HG03442 (cell line): Measurements from ENCODE around the gene ZNF507.
A peak's percentile ranks its signal among the peaks of the same experiment; 100 is the strongest.

Experiments used
- ATAC-seq: cut with Tn5 transposase; IDR thresholded peaks from one replicate; pipeline ENCODE4 v1.9.1; 2021; ENCODE audit warnings: mild to moderate bottlenecking, moderate library complexity; ENCODE audit not compliant: unreplicated experiment

The ZNF507 gene

DNA sequence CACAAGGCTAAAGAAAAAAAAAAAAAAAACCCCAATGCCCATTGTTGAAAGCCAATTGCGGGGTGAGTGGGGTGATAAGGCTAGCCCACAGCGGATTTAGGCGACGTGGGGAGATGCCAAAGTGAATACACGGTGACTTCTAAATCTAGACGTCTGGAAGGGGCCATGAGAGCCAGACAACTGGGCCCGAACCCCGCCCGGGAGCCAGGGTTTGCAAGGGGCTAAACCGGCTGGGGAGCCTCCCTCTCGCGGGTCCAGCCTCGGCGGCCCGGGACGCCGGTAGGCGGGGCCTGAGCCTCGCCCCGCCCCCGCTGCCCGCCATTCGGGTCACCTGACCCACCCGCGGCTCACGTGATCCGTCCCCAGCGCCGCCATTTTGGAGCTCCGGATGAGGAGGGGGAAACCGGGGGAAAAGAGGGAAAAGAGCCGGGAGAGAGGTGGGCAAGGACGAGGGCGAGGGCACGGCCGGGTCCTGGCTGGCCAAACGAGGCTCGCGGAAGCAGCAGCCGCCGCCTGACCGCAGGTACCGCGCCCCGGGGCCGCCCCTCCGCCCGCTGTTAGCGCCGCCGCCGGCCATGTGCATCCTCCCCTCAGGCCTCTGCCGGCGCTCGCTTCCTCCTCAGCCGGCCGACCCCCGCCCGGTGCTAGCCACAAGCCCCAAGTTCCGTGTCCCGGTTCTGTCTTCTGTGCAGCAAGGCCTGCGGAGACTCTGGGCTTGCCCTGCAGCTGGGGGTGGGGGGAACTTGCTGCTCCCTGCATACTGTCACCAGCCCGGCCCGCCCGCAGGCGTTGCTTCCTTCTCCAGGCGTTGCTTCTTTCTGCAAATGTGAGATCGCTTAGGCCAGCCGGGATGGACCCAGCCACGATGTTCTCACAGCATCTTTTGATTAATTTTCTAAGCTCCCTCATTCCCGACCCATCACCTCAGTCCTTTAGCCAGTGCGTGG lies at the start of gene ZNF507:
Gene ZNF507, plus strand, starts transcription at position 350 of the 947 bp plus-strand sequence. CDS start 7,221 bp downstream, outside the sequence.
- peak; percentile 83 for ATAC-seq

DNA sequence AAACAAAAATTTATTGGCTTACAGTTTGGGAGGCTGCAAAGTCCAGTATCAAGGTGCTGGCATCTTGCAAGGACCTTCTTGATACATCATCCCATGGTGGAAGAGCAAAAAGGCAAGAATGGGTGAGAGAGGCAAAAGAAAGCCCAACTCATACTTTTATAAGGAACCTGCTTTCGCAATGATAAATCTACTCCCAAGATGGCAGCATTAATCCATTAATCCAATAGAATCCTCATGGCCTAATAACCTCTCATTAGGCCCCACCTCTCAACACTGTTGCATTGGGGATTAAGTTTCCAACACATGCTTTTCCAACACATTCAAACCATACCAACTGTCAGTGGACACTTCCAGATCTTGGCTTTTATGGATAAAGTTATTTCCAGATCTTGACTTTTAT lies 48.7 kb upstream of the ZNF507 start:
- ATAC-seq: no peak

GRCh38 chr19:32302778-32303177 lies 42.6 kb upstream of the ZNF507 start:
- no peak for ATAC-seq

- ATAC-seq: no peak
Observed at GRCh38 chr19:32303193-32303592, 42.2 kb upstream of the ZNF507 start.

DNA sequence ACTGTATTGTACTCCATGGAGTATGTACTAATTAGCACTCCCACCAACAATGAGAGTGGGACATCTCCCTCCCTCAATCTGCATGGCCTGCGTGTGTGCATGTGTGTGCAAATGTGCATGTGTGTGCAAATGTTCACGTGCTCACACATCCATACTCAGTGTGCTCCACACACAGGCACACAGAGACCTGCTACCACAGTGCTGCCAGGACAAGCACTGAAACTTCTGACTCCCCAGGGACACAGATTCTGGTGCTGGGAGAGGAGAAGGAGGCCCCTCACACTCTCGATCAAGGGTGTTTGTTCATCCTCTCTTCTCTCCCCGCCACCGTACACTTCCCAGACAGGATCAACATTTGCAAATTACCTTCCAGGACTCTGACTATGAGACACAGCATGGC lies 37.8 kb upstream of the ZNF507 start:
- ATAC-seq: no peak

DNA sequence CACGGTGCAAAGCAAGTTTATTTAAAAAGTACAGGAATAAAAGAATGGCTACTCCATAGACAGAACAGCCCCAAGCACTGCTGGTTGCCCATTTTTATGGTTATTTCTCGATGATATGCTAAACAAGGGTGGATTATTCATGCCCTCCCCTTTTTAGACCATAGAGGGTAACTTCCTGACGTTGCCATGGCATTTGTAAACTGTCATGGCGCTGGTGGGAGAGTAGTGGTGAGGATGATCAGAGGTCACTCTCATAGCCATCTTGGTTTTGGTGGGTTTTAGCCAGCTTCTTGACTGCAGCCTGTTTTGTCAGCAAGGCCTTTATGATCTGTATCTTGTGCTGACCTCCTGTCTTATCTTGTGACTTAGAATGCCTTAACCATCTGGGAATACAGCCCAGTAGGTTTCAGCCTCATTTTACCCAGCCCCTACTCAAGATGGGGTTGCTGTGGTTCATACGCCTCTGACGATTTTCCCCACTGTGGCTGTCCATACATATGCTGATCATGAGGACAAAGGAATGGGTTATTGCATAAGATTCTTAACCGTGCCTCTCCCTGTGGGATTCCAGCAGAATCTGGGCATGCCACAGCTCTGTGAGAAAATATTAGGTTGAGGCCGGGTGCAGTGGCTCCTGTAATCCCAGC lies 36.9 kb upstream of the ZNF507 start:
- ATAC-seq: no peak

DNA sequence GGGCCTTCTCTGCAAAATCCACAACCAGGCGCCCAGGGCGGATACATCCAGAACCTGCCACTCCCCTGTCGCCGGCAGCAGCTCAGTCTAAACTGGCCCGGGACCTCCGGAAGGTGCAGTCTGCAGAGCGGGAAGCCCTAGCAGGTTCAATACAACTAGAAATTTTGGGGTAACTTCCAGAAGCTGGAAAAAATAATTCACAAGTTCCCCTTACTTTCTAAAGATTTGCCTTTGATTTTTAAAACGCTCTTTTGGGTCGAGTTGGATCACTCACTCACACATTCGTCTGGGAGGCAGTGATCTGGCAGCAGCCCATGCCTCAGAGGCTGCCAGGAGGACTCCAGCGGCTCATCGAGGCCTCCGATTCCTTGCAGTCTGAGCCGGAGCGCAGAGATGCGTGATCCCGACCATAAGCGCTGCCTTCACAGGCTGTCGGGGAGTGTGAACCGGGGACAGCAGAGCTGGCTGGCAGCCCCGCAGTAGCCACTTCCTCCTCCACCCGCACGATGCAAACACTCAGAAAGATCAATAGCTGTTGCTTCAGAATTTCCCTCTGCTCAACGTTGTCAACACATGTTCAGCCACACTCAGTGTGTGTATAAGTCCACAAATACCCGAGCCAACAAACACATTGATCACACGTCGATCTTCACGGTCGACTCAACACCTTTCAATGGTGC lies 35.6 kb upstream of the ZNF507 start:
- ATAC-seq: no peak

DNA sequence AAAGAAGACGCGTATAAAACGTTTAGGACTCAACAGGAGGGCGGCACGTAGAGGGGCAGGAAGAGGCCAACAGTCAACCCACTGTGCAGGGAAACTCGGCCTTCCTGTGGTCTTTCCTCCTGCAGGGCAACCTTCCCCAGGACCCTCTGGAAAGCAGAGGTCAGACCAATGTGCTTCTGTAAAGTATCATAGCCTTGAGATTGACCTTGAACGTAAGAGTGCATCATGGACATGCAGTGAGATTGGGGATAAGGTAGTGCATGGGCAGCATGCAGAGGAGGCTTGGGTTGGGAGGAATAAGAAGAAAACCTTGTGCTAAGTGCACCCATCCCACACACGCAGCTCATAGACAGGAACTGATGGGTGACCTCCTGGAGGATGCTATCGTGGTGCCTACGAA lies 34.0 kb upstream of the ZNF507 start:
- ATAC-seq: no peak

DNA sequence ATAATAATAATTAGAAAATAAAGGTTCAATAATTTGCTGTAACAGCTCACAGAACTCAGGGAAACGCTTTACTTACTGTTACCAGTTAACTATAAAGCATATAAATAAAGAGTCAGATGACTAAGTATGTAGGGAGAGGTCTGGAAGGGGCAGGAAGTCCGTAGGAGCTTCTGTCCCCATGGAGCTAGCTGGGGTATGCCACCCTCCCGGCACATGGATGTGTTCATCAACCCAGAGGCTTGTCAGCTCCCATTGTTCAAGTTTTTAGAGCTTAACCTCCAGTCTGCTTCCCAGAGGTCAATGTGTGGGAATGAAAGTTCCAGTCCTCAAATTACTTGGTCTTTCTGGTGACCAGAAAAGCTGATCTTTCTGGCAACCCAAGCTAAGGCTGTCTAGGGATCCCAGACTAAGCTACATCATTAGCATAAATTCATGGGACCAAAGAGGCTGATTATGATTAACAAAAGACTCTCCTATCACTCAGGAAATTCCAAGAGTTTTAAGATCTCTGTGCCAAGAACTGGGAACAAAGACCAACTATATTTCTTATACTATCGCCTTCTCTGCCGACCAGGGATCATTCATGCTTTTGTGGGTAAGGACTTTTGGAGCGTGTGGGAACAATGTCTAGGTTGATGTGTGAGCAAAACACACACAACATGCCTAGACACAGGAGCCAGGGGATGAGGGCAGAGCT lies 31.7 kb upstream of the ZNF507 start:
- no peak for ATAC-seq

DNA sequence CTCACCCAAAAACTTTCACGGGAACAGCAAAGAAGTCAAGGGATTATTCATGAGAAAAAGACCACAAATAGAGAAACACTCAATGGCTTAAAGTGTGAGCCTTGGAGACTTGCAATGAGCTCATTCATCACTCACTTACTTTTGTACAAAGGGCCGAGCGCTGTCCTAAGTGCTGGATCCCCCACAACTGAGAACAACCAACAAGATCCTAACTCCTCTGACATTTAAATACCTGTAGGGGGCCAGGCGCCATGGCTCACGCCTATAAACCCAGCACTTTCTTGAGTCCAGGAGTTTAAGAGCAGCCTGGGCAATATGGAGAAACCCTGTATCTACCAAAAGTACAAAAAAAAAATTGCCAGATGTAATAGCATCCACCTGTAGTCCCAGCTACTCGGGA lies 29.4 kb upstream of the ZNF507 start:
- no peak for ATAC-seq

DNA sequence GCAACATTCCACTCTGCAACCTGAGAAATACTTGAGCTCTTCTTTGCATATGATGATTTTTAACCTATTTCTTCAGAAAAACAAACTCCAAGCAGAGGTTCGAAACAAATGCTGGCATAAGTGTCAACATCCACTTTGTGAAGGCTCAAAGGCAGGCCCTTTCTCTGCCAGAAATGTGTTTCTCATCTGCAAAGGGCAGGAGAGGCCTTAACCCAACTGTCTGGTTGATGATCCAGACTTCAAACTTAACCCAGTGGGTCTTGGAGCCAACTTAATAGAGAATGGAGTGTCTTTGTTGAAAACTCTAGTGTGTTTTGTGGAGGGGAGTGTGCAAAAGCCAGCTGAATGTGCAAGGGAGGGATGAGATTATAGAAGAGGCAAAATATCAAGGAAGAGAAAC lies 28.3 kb upstream of the ZNF507 start:
- no peak for ATAC-seq

- ATAC-seq: no peak
Observed at GRCh38 chr19:32318884-32319520, 26.4 kb upstream of the ZNF507 start.

GRCh38 chr19:32322541-32322940 lies 22.9 kb upstream of the ZNF507 start:
- ATAC-seq: no peak

DNA sequence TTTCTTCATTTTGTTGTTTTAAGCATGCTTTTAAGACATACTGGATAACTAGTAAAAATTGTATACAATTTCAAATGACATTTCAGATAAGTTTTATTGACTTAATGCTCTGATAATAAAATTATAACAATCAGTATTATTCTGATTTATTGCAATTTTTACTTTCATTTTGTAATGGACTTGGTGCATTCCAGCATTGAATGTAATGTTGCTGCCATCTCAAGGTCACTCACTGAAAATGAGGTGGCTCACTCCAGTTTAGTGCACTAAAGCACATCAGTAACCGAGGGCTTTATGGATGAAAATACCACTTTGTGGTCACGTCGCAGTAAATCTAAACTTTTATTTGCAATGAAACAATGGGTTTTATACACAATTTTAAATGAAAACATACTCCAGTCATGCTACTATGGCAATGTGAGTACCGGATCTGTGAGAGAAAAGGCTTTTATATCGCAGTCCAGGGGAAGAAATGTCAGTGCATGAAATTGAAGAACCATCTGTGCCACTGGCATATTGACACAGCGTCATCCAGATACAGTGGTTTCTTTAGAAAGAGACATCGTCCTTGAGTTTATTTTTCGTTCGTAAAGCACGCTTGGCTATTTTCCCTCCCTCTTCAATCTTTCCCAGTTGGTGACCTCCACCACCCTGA lies 20.7 kb upstream of the ZNF507 start:
- no peak for ATAC-seq

DNA sequence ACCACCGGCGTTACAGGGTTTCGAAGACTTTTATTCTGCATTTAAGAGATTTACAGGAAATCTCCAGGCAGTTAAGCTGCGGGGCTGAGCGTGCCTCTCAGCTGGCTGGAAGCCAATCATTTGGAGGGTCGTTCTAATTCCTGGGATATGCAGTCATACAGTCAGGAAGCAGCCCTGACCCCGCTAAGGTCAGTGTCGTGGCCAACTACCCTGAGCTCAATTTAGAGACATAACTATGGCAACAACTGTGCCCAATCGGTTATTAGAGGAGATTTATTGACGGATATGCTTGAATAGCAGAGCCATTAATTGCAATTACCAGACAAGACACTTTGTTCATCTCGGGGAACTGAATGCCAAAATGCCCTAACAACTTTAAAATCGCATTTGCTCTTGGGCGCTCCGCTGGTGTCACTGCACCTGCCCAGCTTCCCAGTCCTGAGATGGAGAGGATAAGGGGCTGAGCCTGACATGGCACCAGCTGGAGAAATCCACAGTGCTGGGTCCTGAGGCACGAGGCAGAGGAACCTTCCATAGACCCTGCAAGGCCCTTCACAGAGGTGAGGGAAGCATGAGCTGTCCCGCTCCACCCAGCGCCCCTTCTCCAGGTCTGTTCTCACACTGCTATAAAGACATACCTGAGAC lies 15.1 kb upstream of the ZNF507 start:
- ATAC-seq: no peak

DNA sequence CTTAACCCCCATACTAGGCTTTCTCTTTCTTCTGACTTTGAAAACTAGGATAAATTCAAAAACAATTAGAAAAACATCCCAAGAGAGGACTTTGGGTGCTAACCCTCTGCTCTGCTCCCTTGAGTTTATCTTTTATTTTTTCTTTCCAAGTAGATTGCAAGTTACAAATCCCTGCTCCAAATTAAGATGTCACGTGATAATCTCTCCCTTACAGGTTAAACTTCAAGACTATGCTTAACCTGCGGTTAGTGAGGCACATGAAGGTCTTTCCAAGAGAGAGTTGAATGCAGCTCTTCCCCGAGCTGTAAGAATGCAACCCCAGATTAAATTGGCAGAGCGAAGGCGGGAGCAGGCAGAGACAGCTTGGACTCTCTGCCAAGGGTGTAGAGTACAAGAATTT lies 12.2 kb upstream of the ZNF507 start:
- ATAC-seq: no peak

GRCh38 chr19:32336259-32337083 lies 8.9 kb upstream of the ZNF507 start:
- ATAC-seq: no peak

- no peak for ATAC-seq
Observed at GRCh38 chr19:32337084-32337808, 8.2 kb upstream of the ZNF507 start.
